A549 (cell line): ENCODE measurements around the gene BRAT1. TPM values are rescaled to one million over a fixed set of nuclear protein-coding genes. Genes with fewer than 3 reads are reported as not detected.

Experiments
- ATAC-seq, 2 experiments: fragments of 200-7000 bp in 1 of 2; fragments of >200 bp in 1 of 2; cut with Nextera tagmentation in 1 of 2; cut with Tn5 transposase in 1 of 2; 3 replicates each; pipeline versions ENCODE4 v1.8.0 to v1.9.1; 2018 to 2020; ENCODE audit warnings: mild to moderate bottlenecking in 1 of 2, moderate library complexity in 1 of 2
- CTCF ChIA-PET: fragments of 300-600 bp; sonication (Branson Sonifier 250); formaldehyde crosslinking; extraction: SDS; loops from one replicate; lab custom pipeline; 2021; ENCODE audit warnings: antibody characterized with exemption, inconsistent platforms; lab: Yijun Ruan, JAX
- POLR2A ChIA-PET: fragments of 350-600 bp; formaldehyde crosslinking; extraction: SDS; loops from one replicate; lab custom pipeline; 2021; ENCODE audit warnings: antibody characterized with exemption, inconsistent platforms; lab: Yijun Ruan, JAX
- DNase-seq, 2 experiments: peaks; one replicate each; pipeline versions ENCODE4 v3.0.0 to v3.0.0-alpha.2; 2011 to 2016; ENCODE audit warnings: low read depth in 1 of 2, low spot score in 1 of 2
- FAIRE-seq: peaks from 2 replicates; lab custom pipeline; 2011; peaks lifted over from hg19 to GRCh38; lab: Jason Lieb, UNC
- H3K27ac ChIP-seq, 2 experiments: fragments of >200 bp; sonication (Bioruptor Twin); formaldehyde crosslinking; 3 replicates each; pipeline ENCODE4 v1.5.1; 2016 to 2017
- H3K4me1 ChIP-seq: fragments of >200 bp; sonication (Bioruptor Twin); formaldehyde crosslinking; 3 replicates; pipeline ENCODE4 v1.6.1; 2016
- H3K4me2 ChIP-seq: fragments of >200 bp; sonication (Bioruptor Twin); formaldehyde crosslinking; 3 replicates; pipeline ENCODE4 v1.6.1; 2016
- H3K4me3 ChIP-seq: fragments of >200 bp; sonication (Bioruptor Twin); formaldehyde crosslinking; 3 replicates; pipeline ENCODE4 v1.5.1; 2016
- H3K9me3 ChIP-seq: fragments of >200 bp; sonication (Bioruptor Twin); formaldehyde crosslinking; 3 replicates; pipeline ENCODE4 v1.6.1; 2016
- BHLHE40 ChIP-seq: IDR thresholded peaks from 2 replicates; pipeline ENCODE4 v1.6.1; 2012; ENCODE audit warnings: low read depth, low read length, inconsistent platforms
- CBX8 ChIP-seq: fragments of 200-600 bp; sonication (generic); IDR thresholded peaks from 2 replicates; pipeline ENCODE4 v1.6.1; 2016
- EHMT2 ChIP-seq: fragments of 200-600 bp; sonication (generic); IDR thresholded peaks from 2 replicates; pipeline ENCODE4 v1.6.1; 2016; ENCODE audit warnings: antibody characterized with exemption, low read depth, mild to moderate bottlenecking, moderate library complexity
- ESRRA ChIP-seq: fragments of 150-350 bp; IDR thresholded peaks from 2 replicates; pipeline ENCODE4 v1.6.1; 2014; ENCODE audit warnings: mild to moderate bottlenecking, low read length, borderline replicate concordance
- FOSL2 ChIP-seq, 2 experiments: fragments of 450-650 bp in 1 of 2; fragments of >200 bp in 1 of 2; sonication (Bioruptor Twin) in 1 of 2; formaldehyde crosslinking; IDR thresholded peaks; 2 replicates each; pipeline versions ENCODE4 v1.5.0 to v1.6.1; 2016 to 2020; ENCODE audit warnings: mild to moderate bottlenecking in 1 of 2, moderate library complexity in 1 of 2
- FOXS1 ChIP-seq: fragments of 250-450 bp; sonication (Bioruptor Pico); IDR thresholded peaks from 2 replicates; pipeline ENCODE4 v1.5.0; 2020; ENCODE audit warnings: mild to moderate bottlenecking, moderate library complexity
- HDAC2 ChIP-seq: fragments of 200-600 bp; sonication (generic); IDR thresholded peaks from 2 replicates; pipeline ENCODE4 v1.6.1; 2016
- JUN ChIP-seq, 2 experiments: fragments of >200 bp; sonication (Bioruptor Twin); formaldehyde crosslinking; IDR thresholded peaks; 2 replicates in 1 of 2; 3 replicates in 1 of 2; pipeline ENCODE4 v1.6.1; 2016 to 2017
- KDM1A ChIP-seq: fragments of 200-600 bp; sonication (generic); IDR thresholded peaks from 2 replicates; pipeline ENCODE4 v1.6.1; 2016; ENCODE audit warnings: low read depth, mild to moderate bottlenecking
- KDM5A ChIP-seq: fragments of 200-600 bp; sonication (generic); IDR thresholded peaks from 2 replicates; pipeline ENCODE4 v1.6.1; 2016; ENCODE audit warnings: antibody characterized with exemption, mild to moderate bottlenecking
- MAZ ChIP-seq: fragments of 150-350 bp; IDR thresholded peaks from 2 replicates; pipeline ENCODE4 v1.6.1; 2014; ENCODE audit warnings: antibody characterized with exemption, low read depth, low read length, borderline replicate concordance
- NFE2L2 ChIP-seq: fragments of 150-350 bp; conservative IDR thresholded peaks from 2 replicates; pipeline ENCODE4 v1.6.1; 2014; ENCODE audit warnings: low read length
- POLR2A ChIP-seq: IDR thresholded peaks from 2 replicates; pipeline ENCODE4 v1.6.1; 2012; ENCODE audit warnings: mild to moderate bottlenecking, low read length
- POLR2AphosphoS2 ChIP-seq: conservative IDR thresholded peaks from 2 replicates; pipeline ENCODE4 v1.6.1; 2012; ENCODE audit warnings: low read length, improper control_type of control experiment, inconsistent platforms
- RAD21 ChIP-seq, 2 experiments: fragments of >200 bp in 1 of 2; sonication (Bioruptor Twin) in 1 of 2; formaldehyde crosslinking in 1 of 2; IDR thresholded peaks in 1 of 2; conservative IDR thresholded peaks in 1 of 2; 2 replicates in 1 of 2; 3 replicates in 1 of 2; pipeline ENCODE4 v1.6.1; 2012 to 2018; ENCODE audit warnings: inconsistent platforms in 1 of 2
- RFX5 ChIP-seq: fragments of 450-650 bp; IDR thresholded peaks from 2 replicates; pipeline ENCODE4 v1.7.1; 2014; ENCODE audit warnings: antibody characterized with exemption, mild to moderate bottlenecking, moderate library complexity
- TP53 ChIP-seq: fragments of 250-450 bp; sonication (Bioruptor Pico); IDR thresholded peaks from 2 replicates; pipeline ENCODE4 v1.5.0; 2021; ENCODE audit warnings: mild to moderate bottlenecking, moderate library complexity
- USF2 ChIP-seq: fragments of 450-650 bp; IDR thresholded peaks from 2 replicates; pipeline ENCODE4 v1.6.1; 2014; ENCODE audit warnings: antibody characterized with exemption
- ZFP36 ChIP-seq: fragments of 450-650 bp; IDR thresholded peaks from 2 replicates; pipeline ENCODE4 v1.6.1; 2014; ENCODE audit warnings: borderline replicate concordance; ENCODE audit not compliant: partially characterized antibody
- ZSCAN20 ChIP-seq: fragments of 250-450 bp; sonication (Bioruptor Pico); IDR thresholded peaks from 2 replicates; pipeline ENCODE4 v1.8.0; 2022; ENCODE audit warnings: mild to moderate bottlenecking, moderate library complexity
- WGBS: methylation state at CpG from one replicate; pipeline ENCODE4 v1.1.6; 2017; ENCODE audit errors: missing lambda C conversion rate; 5-methylcytosine and 5-hydroxymethylcytosine counted together
- polyA plus RNA-seq, 4 experiments: library from polyadenylated mRNA; depleted of rRNA in 3 of 4; stranded (reverse); fragments of >200 nt; fragmentation: RNase III in 1 of 4; extraction: RNeasy Plus Mini Kit Qiagen cat#74134 plus additional on column Dnase treatment in 1 of 4; gene quantifications; 2 replicates in 3 of 4; 3 replicates in 1 of 4; pipeline ENCODE4 v1.2.3, GENCODE V29; 2011 to 2017
- TF ChIP-seq, protein P1 (sequence below): fragments of >200 bp; sonication (Bioruptor Twin); formaldehyde crosslinking; IDR thresholded peaks from 3 replicates; pipeline ENCODE4 v1.6.1; 2016
- TF ChIP-seq, protein P2 (sequence below): IDR thresholded peaks from 2 replicates; pipeline ENCODE4 v1.6.1; 2012; ENCODE audit warnings: low read depth, borderline replicate concordance

Gene BRAT1
- polyA plus RNA-seq, 2 of the 4 experiments (the other 2 are of a cell fraction), result 11.9 to 25.6 TPM

DNA sequence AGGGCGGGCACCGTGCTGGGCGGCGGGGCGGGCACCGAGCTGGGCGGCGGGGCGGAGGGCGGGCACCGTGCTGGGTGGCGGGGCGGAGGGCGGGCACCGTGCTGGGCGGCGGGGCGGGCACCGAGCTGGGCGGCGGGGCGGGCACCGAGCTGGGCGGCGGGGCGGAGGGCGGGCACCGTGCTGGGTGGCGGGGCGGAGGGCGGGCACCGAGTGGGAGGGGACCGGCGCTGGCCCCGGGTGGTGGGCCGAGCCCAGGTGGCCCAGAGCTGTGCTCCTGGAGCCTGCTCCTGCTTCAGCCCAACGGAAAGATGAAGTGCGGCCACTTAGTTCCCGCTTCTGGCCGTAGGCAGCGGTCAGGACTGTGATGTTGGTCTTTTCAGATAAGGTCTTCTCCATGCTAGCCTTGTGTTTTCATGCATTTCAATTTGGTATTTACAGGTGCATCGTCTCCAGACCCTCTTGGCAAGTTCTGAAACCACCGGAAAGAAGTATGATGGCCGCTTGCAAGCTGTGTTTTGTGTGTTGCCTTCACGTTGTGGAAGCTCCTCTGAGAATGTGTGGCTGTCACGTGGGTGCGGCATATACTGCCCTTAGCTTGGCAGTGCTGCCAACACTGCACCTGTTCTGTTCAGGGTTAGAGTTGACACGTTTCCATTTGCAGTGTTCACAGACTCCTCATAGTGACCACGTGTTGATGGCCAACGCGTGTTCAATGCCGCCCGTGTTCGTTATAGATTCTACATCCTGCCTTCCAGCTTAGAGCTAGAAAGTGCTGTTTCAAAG is 28.7 kb upstream of the BRAT1 start:
- no peak overlapping the region for H3K27ac ChIP-seq
- H3K4me1 ChIP-seq, result no peaks in the 10 kb centered on the region
- 93% methylated on average over 19 of the region's 54 CpGs for WGBS
- ATAC-seq (no peak), DNase-seq (no peak), FAIRE-seq (no peak)
- TF ChIP-seq POLR2AphosphoS2 (no peak), USF2 (no peak), ZSCAN20 (CRISPR knock-in tag) (no peak), HDAC2 (no peak), RFX5 (no peak), ESRRA (no peak), BHLHE40 (no peak), TP53 (CRISPR knock-in tag) (no peak), FOSL2 (IDR thresholded peaks at IDR 0.05) (no peak), FOSL2 (CRISPR knock-in tag; IDR thresholded peaks at IDR 0.05) (no peak), FOXS1 (CRISPR knock-in tag) (no peak), JUN (IDR thresholded peaks at IDR 0.05) (no peak), EHMT2 (no peak), KDM5A (no peak), CBX8 (no peak), MAZ (no peak), NFE2L2 (no peak), ZFP36 (no peak), POLR2A (no peak)
- TF ChIP-seq, protein P1, sequence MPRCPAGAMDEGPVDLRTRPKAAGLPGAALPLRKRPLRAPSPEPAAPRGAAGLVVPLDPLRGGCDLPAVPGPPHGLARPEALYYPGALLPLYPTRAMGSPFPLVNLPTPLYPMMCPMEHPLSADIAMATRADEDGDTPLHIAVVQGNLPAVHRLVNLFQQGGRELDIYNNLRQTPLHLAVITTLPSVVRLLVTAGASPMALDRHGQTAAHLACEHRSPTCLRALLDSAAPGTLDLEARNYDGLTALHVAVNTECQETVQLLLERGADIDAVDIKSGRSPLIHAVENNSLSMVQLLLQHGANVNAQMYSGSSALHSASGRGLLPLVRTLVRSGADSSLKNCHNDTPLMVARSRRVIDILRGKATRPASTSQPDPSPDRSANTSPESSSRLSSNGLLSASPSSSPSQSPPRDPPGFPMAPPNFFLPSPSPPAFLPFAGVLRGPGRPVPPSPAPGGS, result no peak
- TF ChIP-seq, protein P2, sequence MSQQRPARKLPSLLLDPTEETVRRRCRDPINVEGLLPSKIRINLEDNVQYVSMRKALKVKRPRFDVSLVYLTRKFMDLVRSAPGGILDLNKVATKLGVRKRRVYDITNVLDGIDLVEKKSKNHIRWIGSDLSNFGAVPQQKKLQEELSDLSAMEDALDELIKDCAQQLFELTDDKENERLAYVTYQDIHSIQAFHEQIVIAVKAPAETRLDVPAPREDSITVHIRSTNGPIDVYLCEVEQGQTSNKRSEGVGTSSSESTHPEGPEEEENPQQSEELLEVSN, result no peak
- no peaks in the 10 kb centered on the region for H3K9me3 ChIP-seq
- H3K4me3 ChIP-seq, result no peak overlapping the region
- POLR2A ChIA-PET, result no interaction called here
- CTCF ChIA-PET, result interaction anchor here (0.6 to 1.8 kb wide), 4 partner anchors 13 to 106 kb away, joined by 3 to 4 read pairs (median 4); no protein-coding TSS in a partner anchor
- no peak overlapping the region for H3K4me2 ChIP-seq

DNA sequence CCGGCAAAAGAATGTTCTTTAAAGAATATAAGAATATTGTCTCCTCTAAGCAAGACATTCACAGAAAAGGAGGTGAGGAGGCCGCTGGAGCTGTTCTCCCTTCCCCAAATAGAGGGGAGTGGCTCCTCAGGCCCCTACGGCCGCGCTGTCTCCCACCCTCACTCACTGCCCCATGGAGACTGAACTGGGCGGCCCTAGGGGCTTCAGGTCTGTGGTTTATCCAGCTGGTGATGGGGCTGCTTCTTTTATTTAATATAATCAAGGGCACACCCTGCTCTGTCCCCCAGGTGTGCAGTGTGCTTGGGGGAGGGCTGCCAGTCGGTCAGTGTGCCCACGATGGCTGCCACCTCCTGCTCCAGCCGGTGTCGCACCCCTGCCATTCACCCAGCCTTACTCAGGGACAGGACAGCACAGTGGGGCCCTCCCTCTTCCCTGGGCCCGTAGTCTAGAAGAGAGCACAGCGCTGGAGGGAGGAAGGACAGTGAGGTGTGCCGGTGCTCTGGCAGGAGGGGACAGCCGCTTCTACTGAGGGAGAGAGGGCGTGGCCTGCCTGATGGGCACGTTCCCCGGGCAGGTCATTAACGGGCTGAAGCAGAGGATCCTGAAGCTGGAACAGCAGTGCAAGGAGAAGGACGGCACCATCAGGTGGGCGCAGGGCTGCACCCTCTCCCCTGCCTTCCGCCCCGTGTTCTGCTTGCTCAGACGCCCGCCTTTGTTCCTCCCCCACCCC is 26.8 kb upstream of the BRAT1 start:
- DNase-seq, result no peak
- ChIA-PET CTCF (interaction anchor here (1.0 kb wide), 1 partner anchor 14 kb away, joined by 3 read pairs; no protein-coding TSS in a partner anchor), POLR2A (no interaction called here)
- no peak overlapping the region for H3K4me2 ChIP-seq
- 89% methylated on average over 21 of the region's 24 CpGs for WGBS
- H3K9me3 ChIP-seq, result no peaks in the 10 kb centered on the region
- H3K4me1 ChIP-seq, result no peaks in the 10 kb centered on the region
- no peak overlapping the region for H3K27ac ChIP-seq
- no peak overlapping the region for H3K4me3 ChIP-seq
- no peak for FAIRE-seq
- no peak for ATAC-seq
- no peak for TF ChIP-seq KDM1A
- TF ChIP-seq JUN (IDR thresholded peaks at IDR 0.05), result no peak
- no peak for TF ChIP-seq RAD21 (conservative IDR thresholded peaks at IDR 0.05 in 1 of 2, IDR thresholded peaks at IDR 0.05 in 1 of 2)
- no peak for TF ChIP-seq POLR2A
- TF ChIP-seq, all 56 proteins: peak for 0
